SK-N-SH (cell line): ENCODE measurements around the gene COPZ1. TPM values are rescaled to one million over a fixed set of nuclear protein-coding genes. Genes with fewer than 3 reads are reported as not detected.

Source experiments
- CTCF ChIA-PET: fragments of 300-600, 350-600 bp; formaldehyde crosslinking; extraction: SDS; loops from one replicate; lab custom pipeline; 2021; lab: Yijun Ruan, JAX
- POLR2A ChIA-PET: fragments of 350-600 bp; sonication (Branson Sonifier 250); formaldehyde crosslinking; extraction: SDS; loops from one replicate; lab custom pipeline; 2020; ENCODE audit warnings: antibody characterized with exemption, inconsistent platforms; lab: Yijun Ruan, JAX
- DNase-seq: peaks from one replicate; pipeline ENCODE4 v3.0.0; 2012
- H2AFZ ChIP-seq: fragments of 200-600 bp; sonication (generic); 2 replicates; pipeline ENCODE4 v1.8.1; 2016; ENCODE audit warnings: antibody characterized with exemption, mild to moderate bottlenecking, low read depth
- H3F3A ChIP-seq: fragments of 200-600 bp; sonication (generic); replicated peaks from 2 replicates; pipeline ENCODE3; 2016; ENCODE audit warnings: antibody characterized with exemption, mild to moderate bottlenecking; ENCODE audit not compliant: insufficient read depth
- H3K27ac ChIP-seq, 2 experiments: fragments of 200-500 bp in 1 of 2; fragments of 200-600 bp in 1 of 2; sonication (Bioruptor generic) in 1 of 2; sonication (generic), shearing (Covaris generic) in 1 of 2; 2 replicates each; pipeline versions ENCODE4 v1.5.1 to v1.6.1; 2014 to 2016; ENCODE audit warnings: low read depth in 2 of 2, inconsistent platforms in 1 of 2, low read length in 1 of 2, mild to moderate bottlenecking in 1 of 2, mixed read lengths in 1 of 2
- H3K27me3 ChIP-seq: fragments of 200-600 bp; sonication (generic), shearing (Covaris generic); 2 replicates; pipeline ENCODE4 v1.6.1; 2016; ENCODE audit warnings: mixed run types; ENCODE audit not compliant: insufficient read depth
- H3K36me3 ChIP-seq, 2 experiments: fragments of 200-500 bp in 1 of 2; fragments of 200-600 bp in 1 of 2; sonication (Bioruptor generic) in 1 of 2; sonication (generic) in 1 of 2; replicated peaks in 1 of 2; 2 replicates each; pipeline versions ENCODE3 to v1.5.1; 2014 to 2016; ENCODE audit warnings: low read length in 1 of 2, mild to moderate bottlenecking in 1 of 2; ENCODE audit not compliant: insufficient read depth in 2 of 2, control insufficient read depth in 1 of 2
- H3K4me1 ChIP-seq, 2 experiments: fragments of 200-500 bp in 1 of 2; fragments of 200-600 bp in 1 of 2; sonication (Bioruptor generic) in 1 of 2; sonication (generic), shearing (Covaris generic) in 1 of 2; 2 replicates each; pipeline versions ENCODE4 v1.5.1 to v1.6.1; 2014 to 2016; ENCODE audit warnings: low read depth in 1 of 2, low read length in 1 of 2, mixed run types in 1 of 2; ENCODE audit not compliant: insufficient read depth in 2 of 2, control insufficient read depth in 1 of 2
- H3K4me2 ChIP-seq: fragments of 200-600 bp; sonication (generic), shearing (Covaris generic); 2 replicates; pipeline ENCODE4 v1.6.1; 2017; ENCODE audit warnings: mixed run types
- H3K4me3 ChIP-seq, 2 experiments: fragments of 200-500 bp in 1 of 2; fragments of 200-600 bp in 1 of 2; sonication (Bioruptor generic) in 1 of 2; sonication (generic), shearing (Covaris generic) in 1 of 2; 2 replicates each; pipeline versions ENCODE4 v1.5.1 to v1.8.1; 2014 to 2016; ENCODE audit warnings: low read depth in 2 of 2, inconsistent platforms in 1 of 2, low read length in 1 of 2, mild to moderate bottlenecking in 1 of 2, mixed read lengths in 1 of 2, moderate library complexity in 1 of 2
- H3K79me2 ChIP-seq: fragments of 200-600 bp; sonication (generic); 2 replicates; pipeline ENCODE4 v1.8.1; 2017; ENCODE audit warnings: mild to moderate bottlenecking; ENCODE audit not compliant: insufficient read depth
- H3K9ac ChIP-seq: fragments of 200-600 bp; sonication (generic); 2 replicates; pipeline ENCODE4 v1.6.1; 2017; ENCODE audit warnings: mixed run types
- H3K9me2 ChIP-seq: fragments of 200-600 bp; sonication (generic); 2 replicates; pipeline ENCODE4 v1.6.1; 2017; ENCODE audit warnings: mixed run types
- H3K9me3 ChIP-seq: fragments of 200-600 bp; sonication (generic); 2 replicates; pipeline ENCODE4 v1.6.1; 2017; ENCODE audit warnings: mixed run types, mild to moderate bottlenecking, moderate library complexity
- H4K20me1 ChIP-seq: fragments of 200-600 bp; sonication (generic); 2 replicates; pipeline ENCODE4 v1.6.1; 2017; ENCODE audit warnings: mild to moderate bottlenecking, mixed run types; ENCODE audit not compliant: insufficient read depth
- ELF1 ChIP-seq: IDR thresholded peaks from 2 replicates; pipeline ENCODE4 v1.4.0; 2012
- EP300 ChIP-seq, 2 experiments: IDR thresholded peaks; 2 replicates each; pipeline versions ENCODE4 v1.4.0 to v1.6.1; 2012; ENCODE audit warnings: borderline replicate concordance in 1 of 2, low read depth in 1 of 2, low read length in 1 of 2
- EZH2phosphoT487 ChIP-seq: fragments of 200-600 bp; sonication (generic); IDR thresholded peaks from 2 replicates; pipeline ENCODE4 v1.6.1; 2017; ENCODE audit warnings: low read depth, mixed run types, mild to moderate bottlenecking, antibody characterized with exemption, moderate library complexity, borderline replicate concordance
- FOSL2 ChIP-seq: IDR thresholded peaks from 2 replicates; pipeline ENCODE4 v1.4.0; 2012; ENCODE audit warnings: low read depth, mild to moderate bottlenecking, moderate library complexity, borderline replicate concordance
- FOXJ3 ChIP-seq: sonication (generic); formaldehyde crosslinking; IDR thresholded peaks from 2 replicates; pipeline ENCODE4 v1.5.1; 2020; ENCODE audit warnings: mild to moderate bottlenecking, missing genetic modification reagents
- GABPA ChIP-seq: IDR thresholded peaks from 2 replicates; pipeline ENCODE4 v1.4.0; 2012; ENCODE audit warnings: low read depth, mild to moderate bottlenecking
- MEF2A ChIP-seq: IDR thresholded peaks from 2 replicates; pipeline ENCODE4 v1.4.0; 2012; ENCODE audit warnings: low read depth, borderline replicate concordance
- MXI1 ChIP-seq: IDR thresholded peaks from 2 replicates; pipeline ENCODE4 v1.6.1; 2012; ENCODE audit warnings: mild to moderate bottlenecking, low read depth, low read length, improper control_type of control experiment
- NFIC ChIP-seq: IDR thresholded peaks from 2 replicates; pipeline ENCODE4 v1.4.0; 2012; ENCODE audit warnings: borderline replicate concordance
- POLR2AphosphoS5 ChIP-seq: IDR thresholded peaks from 2 replicates; pipeline ENCODE4 v1.6.1; 2012; ENCODE audit warnings: low read depth, low read length
- RAD21 ChIP-seq: IDR thresholded peaks from 2 replicates; pipeline ENCODE4 v1.6.1; 2012; ENCODE audit warnings: mild to moderate bottlenecking, low read length
- RCOR1 ChIP-seq: fragments of 150-350 bp; IDR thresholded peaks from 2 replicates; pipeline ENCODE4 v1.6.1; 2017; ENCODE audit warnings: antibody characterized with exemption, low read length
- REST ChIP-seq: IDR thresholded peaks from 2 replicates; pipeline ENCODE4 v1.6.1; 2012; ENCODE audit warnings: mild to moderate bottlenecking, low read depth, low read length, moderate library complexity
- RFX5 ChIP-seq: IDR thresholded peaks from 2 replicates; pipeline ENCODE4 v1.6.1; 2012; ENCODE audit warnings: mild to moderate bottlenecking, improper control_type of control experiment, low read length
- RXRA ChIP-seq: IDR thresholded peaks from 2 replicates; pipeline ENCODE4 v1.4.0; 2012; ENCODE audit warnings: low read depth, mild to moderate bottlenecking, borderline replicate concordance
- SIN3A ChIP-seq: IDR thresholded peaks from 2 replicates; pipeline ENCODE4 v1.6.1; 2012; ENCODE audit warnings: low read depth, mild to moderate bottlenecking, low read length, moderate library complexity, borderline replicate concordance
- SMC3 ChIP-seq: IDR thresholded peaks from 2 replicates; pipeline ENCODE4 v1.6.1; 2012; ENCODE audit warnings: low read depth, low read length, improper control_type of control experiment
- TAF1 ChIP-seq: IDR thresholded peaks from 2 replicates; pipeline ENCODE4 v1.6.1; 2012; ENCODE audit warnings: low read depth, mild to moderate bottlenecking, low read length, moderate library complexity, borderline replicate concordance
- TCF12 ChIP-seq: IDR thresholded peaks from 2 replicates; pipeline ENCODE4 v1.4.0; 2012
- TEAD4 ChIP-seq: IDR thresholded peaks from 2 replicates; pipeline ENCODE4 v1.4.0; 2012; ENCODE audit warnings: mild to moderate bottlenecking, borderline replicate concordance; ENCODE audit not compliant: insufficient read depth
- USF2 ChIP-seq: fragments of 150-350 bp; IDR thresholded peaks from 2 replicates; pipeline ENCODE4 v1.6.1; 2017; ENCODE audit warnings: antibody characterized with exemption, low read length, low read depth, borderline replicate concordance
- YY1 ChIP-seq: IDR thresholded peaks from 2 replicates; pipeline ENCODE4 v1.4.0; 2012; ENCODE audit warnings: low read depth, mild to moderate bottlenecking
- WGBS: methylation state at CpG from one replicate; pipeline ENCODE4 v1.1.6; 2017; ENCODE audit warnings: low lambda C conversion rate; 5-methylcytosine and 5-hydroxymethylcytosine counted together
- polyA plus RNA-seq, 3 experiments: library from polyadenylated mRNA; depleted of rRNA; stranded (reverse); fragments of >200 nt; gene quantifications; 2 replicates each; pipeline ENCODE4 v1.2.3, GENCODE V29; 2012
- TF ChIP-seq, protein P1 (sequence below): fragments of 150-350 bp; IDR thresholded peaks from 2 replicates; pipeline ENCODE4 v1.6.1; 2016; ENCODE audit warnings: mild to moderate bottlenecking, low read depth, low read length

The COPZ1 gene
- polyA plus RNA-seq, 1 of the 3 experiments (the other 2 are of a cell fraction) = 111 TPM

DNA sequence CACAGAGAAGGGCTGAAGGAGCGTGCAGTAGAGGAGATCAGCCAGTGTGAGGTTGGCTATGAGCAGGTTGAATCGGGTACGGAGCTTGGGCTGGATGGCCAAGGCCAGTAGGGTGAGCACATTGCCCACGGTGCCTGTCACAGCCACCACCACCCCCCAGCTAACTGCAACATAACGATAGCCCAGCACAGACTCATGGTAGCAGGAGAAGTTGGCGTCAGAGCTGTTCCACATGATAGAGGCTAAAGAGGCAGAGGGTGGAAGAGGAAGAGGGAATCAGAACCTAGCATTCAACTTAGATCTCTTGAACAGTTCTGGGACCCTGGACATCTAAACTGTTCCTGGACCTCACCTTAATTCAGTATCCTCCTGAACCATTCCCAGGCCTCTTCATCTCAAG, 38.7 kb downstream of the COPZ1 start:
- no peak overlapping the region for H2AFZ ChIP-seq
- TF ChIP-seq NFIC (no peak), RCOR1 (no peak), RAD21 (no peak), GABPA (no peak), SMC3 (no peak), TEAD4 (no peak), SIN3A (no peak), EP300 (IDR thresholded peaks at IDR 0.05; ENCODE audit: borderline replicate concordance in 1 of 2, low read depth in 1 of 2, low read length in 1 of 2) (no peak), ELF1 (no peak), YY1 (no peak), RXRA (no peak), EZH2phosphoT487 (no peak)
- TF ChIP-seq, all 33 proteins: peak for 0
- ChIA-PET CTCF (interaction anchor here (1.0 to 9.2 kb wide), 7 partner anchors 19 to 148 kb away, joined by 3 to 266 read pairs (median 63); partner anchors contain the start of genes COPZ1 and ZNF385A), POLR2A (interaction anchor here (1.4 kb wide), 1 partner anchor 77 kb away, joined by 3 read pairs; no protein-coding TSS in a partner anchor)
- H3K9ac ChIP-seq = no peak overlapping the region
- H3K9me3 ChIP-seq = no peaks in the 10 kb centered on the region
- no peak overlapping the region for H3K27ac ChIP-seq
- H3K27me3 ChIP-seq = no peaks in the 10 kb centered on the region
- DNase-seq = no peak
- no peaks in the 10 kb centered on the region for H4K20me1 ChIP-seq
- peaks cover 13 to 19% of the 10 kb centered on the region in 2 experiments for H3K4me1 ChIP-seq
- H3K36me3 ChIP-seq = no peaks in the 10 kb centered on the region
- 83% methylated on average over 6 of the region's 6 CpGs for WGBS
- no peak overlapping the region for H3K4me3 ChIP-seq
- no peaks in the 10 kb centered on the region for H3K9me2 ChIP-seq
- no peak overlapping the region for H3K4me2 ChIP-seq
- no peaks in the 10 kb centered on the region for H3K79me2 ChIP-seq
- H3F3A ChIP-seq = peaks cover 14% of the 10 kb centered on the region

GRCh38 chr12:54364413-54364812, 39.5 kb downstream of the COPZ1 start, which contains the start of gene GPR84:
TSS of gene GPR84 (minus strand) at chr12:54364486. CDS start at chr12:54363851, 635 bp downstream.
- Histone ChIP-seq H3K9me3 (no peaks in the 10 kb centered on the region), H3K4me3 (no peak within 1 kb of the TSS), H3K9ac (no peak within 1 kb of the TSS), H3K9me2 (no peaks in the 10 kb centered on the region), H3K79me2 (no peaks in the 10 kb centered on the region), H4K20me1 (no peaks in the 10 kb centered on the region), H3K4me1 (peaks cover 13 to 22% of the 10 kb centered on the region in 2 experiments), H3K27me3 (no peaks in the 10 kb centered on the region), H2AFZ (no peak within 1 kb of the TSS), H3K27ac (no peak within 1 kb of the TSS), H3F3A (peaks cover 14% of the 10 kb centered on the region), H3K36me3 (no peaks in the 10 kb centered on the region), H3K4me2 (no peak within 1 kb of the TSS)
- DNase-seq = no peak
- WGBS = 92% methylated on average over 4 of the region's 4 CpGs
- ChIA-PET POLR2A (no interaction called here), CTCF (no interaction called here)
- TF ChIP-seq MXI1 = no peak
- no peak for TF ChIP-seq TAF1
- no peak for TF ChIP-seq TEAD4
- TF ChIP-seq FOSL2 = no peak
- TF ChIP-seq SIN3A = no peak
- TF ChIP-seq GABPA = no peak
- TF ChIP-seq RFX5 = no peak
- no peak for TF ChIP-seq EP300 (IDR thresholded peaks at IDR 0.05; ENCODE audit: borderline replicate concordance in 1 of 2, low read depth in 1 of 2, low read length in 1 of 2)
- no peak for TF ChIP-seq FOXJ3 (CRISPR knock-in tag)
- no peak for TF ChIP-seq USF2
- TF ChIP-seq MEF2A = no peak
- TF ChIP-seq SMC3 = no peak
- TF ChIP-seq, protein P1, sequence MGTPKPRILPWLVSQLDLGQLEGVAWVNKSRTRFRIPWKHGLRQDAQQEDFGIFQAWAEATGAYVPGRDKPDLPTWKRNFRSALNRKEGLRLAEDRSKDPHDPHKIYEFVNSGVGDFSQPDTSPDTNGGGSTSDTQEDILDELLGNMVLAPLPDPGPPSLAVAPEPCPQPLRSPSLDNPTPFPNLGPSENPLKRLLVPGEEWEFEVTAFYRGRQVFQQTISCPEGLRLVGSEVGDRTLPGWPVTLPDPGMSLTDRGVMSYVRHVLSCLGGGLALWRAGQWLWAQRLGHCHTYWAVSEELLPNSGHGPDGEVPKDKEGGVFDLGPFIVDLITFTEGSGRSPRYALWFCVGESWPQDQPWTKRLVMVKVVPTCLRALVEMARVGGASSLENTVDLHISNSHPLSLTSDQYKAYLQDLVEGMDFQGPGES = no peak
- TF ChIP-seq POLR2AphosphoS5 = no peak
- no peak for TF ChIP-seq REST
- no peak for TF ChIP-seq TCF12
